ENCODE data around the gene PKHD1.

Gene PKHD1

GRCh38 chr6:51675020-51675921 is 412.1 kb downstream of the PKHD1 start:
- no peak for TF ChIP-seq EZH2 (IDR thresholded peaks at IDR 0.05; ENCODE audit: borderline replicate concordance, low read length)
- no peak for TF ChIP-seq CTCF (IDR thresholded peaks at IDR 0.05; ENCODE audit: low read length)
- Histone ChIP-seq H3K4me3 (ENCODE audit: low read depth, low read length, poor library complexity, severe bottlenecking) (no peak overlapping the region), H3K27me3 (ENCODE audit: insufficient read depth, low read length) (no peaks in the 10 kb centered on the region), H3K4me1 (ENCODE audit: insufficient read depth, low read length, severe bottlenecking) (no peaks in the 10 kb centered on the region), H3K79me2 (ENCODE audit: insufficient read depth, low read length) (no peaks in the 10 kb centered on the region), H3K4me2 (ENCODE audit: low read length) (no peak overlapping the region), H3K9me3 (ENCODE audit: low read length) (no peaks in the 10 kb centered on the region), H3K36me3 (ENCODE audit: insufficient read depth, low read length) (no peaks in the 10 kb centered on the region), H3F3A (ENCODE audit: insufficient read depth, low read length) (no peaks in the 10 kb centered on the region), H3K9me2 (ENCODE audit: low read depth, low read length) (no peaks in the 10 kb centered on the region), H4K20me1 (ENCODE audit: insufficient read depth, low read length) (no peaks in the 10 kb centered on the region), H3K9ac (ENCODE audit: low read length) (no peak overlapping the region), H2AFZ (ENCODE audit: low read length) (no peak overlapping the region), H3K27ac (ENCODE audit: low read depth, low read length, poor library complexity, severe bottlenecking) (no peak overlapping the region)

GRCh38 chr6:51663525-51663924 is 423.9 kb downstream of the PKHD1 start:
- Histone ChIP-seq H2AFZ (ENCODE audit: low read length) (no peak overlapping the region), H3K4me2 (ENCODE audit: low read length) (no peak overlapping the region), H3K4me1 (ENCODE audit: insufficient read depth, low read length, severe bottlenecking) (no peaks in the 10 kb centered on the region), H3K36me3 (ENCODE audit: insufficient read depth, low read length) (no peaks in the 10 kb centered on the region), H3K27ac (ENCODE audit: low read depth, low read length, poor library complexity, severe bottlenecking) (no peak overlapping the region), H3K9me2 (ENCODE audit: low read depth, low read length) (no peaks in the 10 kb centered on the region), H3K27me3 (ENCODE audit: insufficient read depth, low read length) (no peaks in the 10 kb centered on the region), H3F3A (ENCODE audit: insufficient read depth, low read length) (no peaks in the 10 kb centered on the region), H3K9ac (ENCODE audit: low read length) (no peak overlapping the region), H3K4me3 (ENCODE audit: low read depth, low read length, poor library complexity, severe bottlenecking) (no peak overlapping the region), H3K9me3 (ENCODE audit: low read length) (no peaks in the 10 kb centered on the region), H4K20me1 (ENCODE audit: insufficient read depth, low read length) (no peaks in the 10 kb centered on the region), H3K79me2 (ENCODE audit: insufficient read depth, low read length) (no peaks in the 10 kb centered on the region)
- TF ChIP-seq CTCF (IDR thresholded peaks at IDR 0.05; ENCODE audit: low read length) (no peak), EZH2 (IDR thresholded peaks at IDR 0.05; ENCODE audit: borderline replicate concordance, low read length) (no peak)

GRCh38 chr6:51660767-51661166 is 426.6 kb downstream of the PKHD1 start:
- H3K79me2 ChIP-seq (ENCODE audit: insufficient read depth, low read length) = no peaks in the 10 kb centered on the region
- no peaks in the 10 kb centered on the region for H3F3A ChIP-seq (ENCODE audit: insufficient read depth, low read length)
- H3K4me3 ChIP-seq (ENCODE audit: low read depth, low read length, poor library complexity, severe bottlenecking) = no peak overlapping the region
- no peaks in the 10 kb centered on the region for H4K20me1 ChIP-seq (ENCODE audit: insufficient read depth, low read length)
- no peak overlapping the region for H3K4me2 ChIP-seq (ENCODE audit: low read length)
- TF ChIP-seq CTCF (IDR thresholded peaks at IDR 0.05; ENCODE audit: low read length) = no peak
- no peak for TF ChIP-seq EZH2 (IDR thresholded peaks at IDR 0.05; ENCODE audit: borderline replicate concordance, low read length)
- H3K9ac ChIP-seq (ENCODE audit: low read length) = no peak overlapping the region
- H3K27ac ChIP-seq (ENCODE audit: low read depth, low read length, poor library complexity, severe bottlenecking) = no peak overlapping the region
- H3K27me3 ChIP-seq (ENCODE audit: insufficient read depth, low read length) = no peaks in the 10 kb centered on the region
- H3K9me2 ChIP-seq (ENCODE audit: low read depth, low read length) = no peaks in the 10 kb centered on the region
- no peaks in the 10 kb centered on the region for H3K4me1 ChIP-seq (ENCODE audit: insufficient read depth, low read length, severe bottlenecking)
- no peaks in the 10 kb centered on the region for H3K9me3 ChIP-seq (ENCODE audit: low read length)
- H2AFZ ChIP-seq (ENCODE audit: low read length) = no peak overlapping the region
- no peaks in the 10 kb centered on the region for H3K36me3 ChIP-seq (ENCODE audit: insufficient read depth, low read length)

All from OCI-LY1 (cell line).